Measurements from ENCODE around the gene MPV17L2. TPM values are rescaled to one million over a fixed set of nuclear protein-coding genes. Genes with fewer than 3 reads are reported as not detected.

MPV17L2 gene
- total and polyA plus RNA-seq, 2 experiments from 2014 or later, result 38.7 to 81.3 TPM

DNA sequence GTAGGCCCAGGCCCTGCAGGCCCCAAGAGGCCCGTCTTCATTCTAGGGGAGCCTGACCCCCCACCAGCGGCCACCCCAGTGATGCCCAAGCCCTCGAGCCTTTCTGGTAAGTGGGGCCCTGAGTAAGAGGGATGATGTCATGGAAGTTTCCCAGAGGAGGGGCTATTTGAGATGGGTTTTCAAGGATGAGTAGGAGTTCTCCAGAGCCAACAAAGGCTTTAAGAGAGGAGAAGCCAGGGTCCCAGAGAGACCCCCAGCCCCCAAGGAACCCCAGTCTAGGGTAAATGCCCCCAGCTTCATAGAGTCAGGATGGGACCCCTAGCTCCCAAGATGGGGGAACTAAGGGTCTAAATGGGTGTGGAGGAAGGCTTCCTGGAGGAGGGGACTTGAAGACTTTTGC lies 49.1 kb upstream of the MPV17L2 start:
- H3K9me3 Mint-ChIP-seq, result no peaks in the 10 kb centered on the region; the same call in 2 of the 3 replicates
- H3K4me1 Mint-ChIP-seq, result no peaks in the 10 kb centered on the region
- H3K27me3 Mint-ChIP-seq (ENCODE audit: insufficient read depth, low read depth, poor library complexity), result no peaks in the 10 kb centered on the region
- Histone ChIP-seq H4K20me1 (replicated peaks; ENCODE audit: insufficient read depth) (no peaks in the 10 kb centered on the region), H3K27me3 (ENCODE audit: insufficient read depth) (no peaks in the 10 kb centered on the region), H2AFZ (no peak overlapping the region), H3K4me3 (no peak overlapping the region), H3F3A (replicated peaks; ENCODE audit: low read depth) (no peaks in the 10 kb centered on the region), H3K4me2 (no peak overlapping the region), H3K79me2 (replicated peaks; ENCODE audit: insufficient read depth) (no peaks in the 10 kb centered on the region), H3K4me1 (ENCODE audit: insufficient read depth) (no peaks in the 10 kb centered on the region), H3K36me3 (ENCODE audit: insufficient read depth) (peaks cover 6% of the 10 kb centered on the region), H3K27ac (ENCODE audit: low read depth) (no peak overlapping the region), H3K9me2 (ENCODE audit: insufficient read depth) (no peaks in the 10 kb centered on the region)
- no peak for ATAC-seq
- no peak for DNase-seq (ENCODE audit: low spot score)
- H3K4me3 Mint-ChIP-seq, result no peak overlapping the region
- no peak overlapping the region for H3K27ac Mint-ChIP-seq
- peaks cover 39% of the 10 kb centered on the region for H3K36me3 Mint-ChIP-seq (ENCODE audit: low read depth)
- TF ChIP-seq ETS1 (IDR thresholded peaks at IDR 0.05) (no peak), NANOG (IDR thresholded peaks at IDR 0.05; ENCODE audit: borderline replicate concordance) (no peak), EZH2phosphoT487 (IDR thresholded peaks at IDR 0.05; ENCODE audit: unreplicated experiment) (no peak), EZH2 (IDR thresholded peaks at IDR 0.05; ENCODE audit: low read depth, unreplicated experiment) (no peak), ZNF114 (CRISPR knock-in tag; IDR thresholded peaks at IDR 0.05) (no peak), CREB1 (CRISPR knock-in tag; IDR thresholded peaks at IDR 0.05; ENCODE audit: low read depth) (no peak), STAT1 (IDR thresholded peaks at IDR 0.05; ENCODE audit: unreplicated experiment) (no peak), JUNB (IDR thresholded peaks at IDR 0.05; ENCODE audit: unreplicated experiment) (no peak)
- TF ChIP-seq, protein P1, sequence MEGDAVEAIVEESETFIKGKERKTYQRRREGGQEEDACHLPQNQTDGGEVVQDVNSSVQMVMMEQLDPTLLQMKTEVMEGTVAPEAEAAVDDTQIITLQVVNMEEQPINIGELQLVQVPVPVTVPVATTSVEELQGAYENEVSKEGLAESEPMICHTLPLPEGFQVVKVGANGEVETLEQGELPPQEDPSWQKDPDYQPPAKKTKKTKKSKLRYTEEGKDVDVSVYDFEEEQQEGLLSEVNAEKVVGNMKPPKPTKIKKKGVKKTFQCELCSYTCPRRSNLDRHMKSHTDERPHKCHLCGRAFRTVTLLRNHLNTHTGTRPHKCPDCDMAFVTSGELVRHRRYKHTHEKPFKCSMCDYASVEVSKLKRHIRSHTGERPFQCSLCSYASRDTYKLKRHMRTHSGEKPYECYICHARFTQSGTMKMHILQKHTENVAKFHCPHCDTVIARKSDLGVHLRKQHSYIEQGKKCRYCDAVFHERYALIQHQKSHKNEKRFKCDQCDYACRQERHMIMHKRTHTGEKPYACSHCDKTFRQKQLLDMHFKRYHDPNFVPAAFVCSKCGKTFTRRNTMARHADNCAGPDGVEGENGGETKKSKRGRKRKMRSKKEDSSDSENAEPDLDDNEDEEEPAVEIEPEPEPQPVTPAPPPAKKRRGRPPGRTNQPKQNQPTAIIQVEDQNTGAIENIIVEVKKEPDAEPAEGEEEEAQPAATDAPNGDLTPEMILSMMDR (conservative IDR thresholded peaks at IDR 0.05; ENCODE audit: low read depth in 2 of 2), result no peak

GRCh38 chr19:18144361-18144760 lies 48.7 kb upstream of the MPV17L2 start:
- no peaks in the 10 kb centered on the region for H3K4me1 ChIP-seq (ENCODE audit: insufficient read depth)
- Mint-ChIP-seq H3K27ac (no peak overlapping the region), H3K36me3 (ENCODE audit: low read depth) (peaks cover 35% of the 10 kb centered on the region), H3K9me3 (no peaks in the 10 kb centered on the region; the same call in 2 of the 3 replicates), H3K4me1 (no peaks in the 10 kb centered on the region), H3K4me3 (no peak overlapping the region), H3K27me3 (ENCODE audit: insufficient read depth, low read depth, poor library complexity) (no peaks in the 10 kb centered on the region)
- no peak overlapping the region for H3K27ac ChIP-seq (ENCODE audit: low read depth)
- no peak overlapping the region for H2AFZ ChIP-seq
- no peaks in the 10 kb centered on the region for H3K79me2 ChIP-seq (replicated peaks; ENCODE audit: insufficient read depth)
- no peaks in the 10 kb centered on the region for H3K27me3 ChIP-seq (ENCODE audit: insufficient read depth)
- H3K36me3 ChIP-seq (ENCODE audit: insufficient read depth), result peaks cover 6% of the 10 kb centered on the region
- no peaks in the 10 kb centered on the region for H4K20me1 ChIP-seq (replicated peaks; ENCODE audit: insufficient read depth)
- no peaks in the 10 kb centered on the region for H3F3A ChIP-seq (replicated peaks; ENCODE audit: low read depth)
- DNase-seq (ENCODE audit: low spot score) (no peak), ATAC-seq (no peak)
- H3K4me2 ChIP-seq, result no peak overlapping the region
- H3K9me2 ChIP-seq (ENCODE audit: insufficient read depth), result no peaks in the 10 kb centered on the region
- H3K4me3 ChIP-seq, result no peak overlapping the region
- TF ChIP-seq, protein P1 (conservative IDR thresholded peaks at IDR 0.05; ENCODE audit: low read depth in 2 of 2), result no peak
- TF ChIP-seq CREB1 (CRISPR knock-in tag; IDR thresholded peaks at IDR 0.05; ENCODE audit: low read depth) (no peak), STAT1 (IDR thresholded peaks at IDR 0.05; ENCODE audit: unreplicated experiment) (no peak), ZNF114 (CRISPR knock-in tag; IDR thresholded peaks at IDR 0.05) (no peak), ZNF331 (CRISPR knock-in tag; IDR thresholded peaks at IDR 0.05; ENCODE audit: low read depth) (no peak), EZH2 (IDR thresholded peaks at IDR 0.05; ENCODE audit: low read depth, unreplicated experiment) (no peak), EZH2phosphoT487 (IDR thresholded peaks at IDR 0.05; ENCODE audit: unreplicated experiment) (no peak), NANOG (IDR thresholded peaks at IDR 0.05; ENCODE audit: borderline replicate concordance) (no peak)

Measured in GM23338 (cell line).